ENCODE measurements around the gene UGT1A5.

UGT1A5 gene

DNA sequence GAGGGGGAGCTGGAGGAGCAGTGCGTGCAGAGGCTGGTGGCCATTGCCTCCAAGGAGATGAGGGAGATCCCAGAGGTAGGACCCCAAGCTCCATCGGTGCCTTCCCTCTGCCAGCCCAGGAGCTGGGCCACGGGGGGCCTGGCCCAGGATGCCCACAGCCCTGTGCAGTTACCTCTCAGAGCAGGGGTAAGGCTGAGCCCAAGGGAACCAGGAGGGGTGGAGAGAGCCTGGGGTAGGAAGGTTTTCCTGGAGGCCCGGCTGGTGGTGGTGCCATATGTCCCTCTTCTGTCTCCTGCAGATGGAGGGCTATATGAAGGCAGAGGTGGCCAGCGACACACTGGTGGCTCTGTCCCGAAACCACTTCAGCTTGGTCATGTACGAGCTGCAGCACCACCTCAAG is 76.8 kb downstream of the UGT1A5 start:
- no peak for DNase-seq

DNA sequence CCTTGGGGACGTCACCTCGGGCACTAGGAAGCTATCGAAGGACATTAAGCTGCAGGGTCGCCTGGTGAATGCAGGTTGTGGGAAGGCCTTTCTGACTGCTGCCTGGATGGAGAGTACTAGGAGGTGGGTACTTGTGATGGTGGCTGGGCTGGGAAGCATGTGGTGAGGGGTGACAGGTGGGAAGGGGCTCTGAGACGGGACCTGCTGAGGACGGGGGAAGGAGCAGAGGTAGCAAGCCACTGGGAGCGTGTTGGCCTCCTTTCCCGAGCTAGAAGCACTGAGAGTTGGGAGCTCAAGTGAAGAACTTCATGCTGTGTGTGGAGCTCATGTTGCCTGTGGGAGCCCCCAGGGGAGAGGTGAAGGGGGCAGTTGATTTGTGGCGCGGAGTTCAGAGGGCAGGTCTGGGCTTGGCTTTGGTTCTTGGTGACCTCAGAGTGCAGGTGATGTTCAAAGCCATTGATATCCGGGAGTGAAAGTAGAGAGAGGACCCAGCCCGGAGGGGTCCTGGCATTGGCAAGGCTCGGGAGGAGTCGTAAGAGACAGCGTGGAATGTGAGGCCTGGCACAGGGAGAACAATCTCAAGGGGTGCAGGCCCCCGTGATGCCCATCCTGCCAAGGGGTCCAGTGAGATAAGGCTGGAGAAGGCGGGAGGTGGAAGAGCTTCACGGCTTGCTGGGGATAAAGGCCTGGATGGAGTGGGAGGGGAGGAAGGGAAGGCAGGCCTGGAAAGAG is 78.6 kb downstream of the UGT1A5 start:
- DNase-seq, result no peak

DNA sequence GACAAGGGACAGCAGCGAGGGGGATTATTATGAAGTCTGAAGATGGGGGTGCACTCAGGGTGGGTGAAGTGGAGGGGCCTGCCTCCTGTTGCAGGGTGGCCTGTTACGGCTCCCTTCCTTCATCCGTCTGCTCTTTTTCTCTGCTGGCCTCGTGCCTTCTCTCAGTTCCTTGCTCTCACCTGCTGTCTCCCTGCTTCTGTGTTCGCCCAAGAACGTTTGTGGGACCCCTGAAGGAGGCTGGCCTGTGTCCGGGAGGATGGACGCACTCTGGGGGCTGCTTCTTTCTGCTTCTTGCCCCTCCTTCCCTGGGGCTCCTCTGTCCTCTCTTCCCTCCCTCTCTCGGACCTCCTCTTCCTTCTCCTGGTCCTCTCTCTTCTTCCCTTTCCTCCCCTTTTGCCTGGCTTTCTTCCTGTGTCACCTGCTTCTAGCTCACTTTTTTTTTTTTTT is 79.2 kb downstream of the UGT1A5 start:
- no peak for DNase-seq

DNA sequence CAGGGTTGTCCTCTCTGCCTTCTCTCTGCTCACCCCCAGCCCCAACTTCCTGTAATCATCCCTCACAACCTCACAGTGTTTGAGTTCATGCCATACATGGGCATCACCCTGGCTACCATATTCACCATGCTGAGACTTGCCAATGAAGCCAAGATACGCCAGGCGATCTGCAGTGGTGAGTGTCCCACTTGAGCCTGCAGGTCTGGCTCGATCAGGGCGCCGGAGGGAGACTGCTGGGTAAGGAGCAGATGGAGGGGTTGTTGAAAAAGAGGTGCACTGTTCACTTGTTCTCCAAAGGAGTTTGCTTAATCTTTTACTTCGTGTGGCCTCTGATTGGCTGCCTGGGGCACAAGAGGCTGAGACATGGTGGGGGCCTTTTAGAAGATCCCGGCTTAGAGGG is 80.0 kb downstream of the UGT1A5 start:
- DNase-seq, result no peak

DNA sequence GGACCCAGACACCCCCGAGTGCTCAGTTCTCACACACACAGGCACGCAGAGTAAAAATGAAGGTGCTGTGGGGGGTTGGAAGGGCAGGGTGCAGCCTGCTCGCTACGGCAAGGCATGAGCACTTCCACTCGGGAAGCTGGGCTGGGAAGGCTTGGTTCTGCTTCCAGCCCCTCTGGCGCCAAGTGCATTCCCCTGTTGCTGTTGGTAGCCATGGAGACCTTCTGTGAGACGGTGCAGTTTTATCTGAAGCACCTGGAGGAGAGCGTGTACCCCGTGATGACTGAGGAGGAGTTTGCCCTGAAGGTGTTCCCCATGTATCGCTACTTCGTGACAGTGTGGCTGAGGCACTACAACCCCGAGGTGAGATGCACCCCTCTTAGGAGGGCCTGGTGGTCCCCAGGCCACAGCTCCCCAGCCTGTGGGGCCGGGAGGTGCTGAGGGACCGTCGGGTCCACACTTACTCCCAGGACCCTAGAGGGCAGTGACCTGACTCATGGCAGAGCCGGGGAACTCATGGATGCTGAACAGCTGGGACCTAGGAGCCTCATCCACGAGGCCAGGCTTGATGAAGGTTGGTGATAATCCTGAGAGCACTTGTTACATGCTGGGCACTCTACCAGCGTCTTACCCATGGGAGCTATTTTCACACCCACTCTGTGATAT is 80.9 kb downstream of the UGT1A5 start:
- no peak for DNase-seq

- DNase-seq, result no peak
Observed at GRCh38 chr2:233794128-233794658, 81.5 kb downstream of the UGT1A5 start.

GRCh38 chr2:233795735-233796171 is 83.0 kb downstream of the UGT1A5 start:
- no peak for DNase-seq

GRCh38 chr2:233796254-233796653 is 83.5 kb downstream of the UGT1A5 start:
- DNase-seq, result peak; percentile 27

- no peak for DNase-seq
Observed at GRCh38 chr2:233798335-233799086, 85.8 kb downstream of the UGT1A5 start.

DNA sequence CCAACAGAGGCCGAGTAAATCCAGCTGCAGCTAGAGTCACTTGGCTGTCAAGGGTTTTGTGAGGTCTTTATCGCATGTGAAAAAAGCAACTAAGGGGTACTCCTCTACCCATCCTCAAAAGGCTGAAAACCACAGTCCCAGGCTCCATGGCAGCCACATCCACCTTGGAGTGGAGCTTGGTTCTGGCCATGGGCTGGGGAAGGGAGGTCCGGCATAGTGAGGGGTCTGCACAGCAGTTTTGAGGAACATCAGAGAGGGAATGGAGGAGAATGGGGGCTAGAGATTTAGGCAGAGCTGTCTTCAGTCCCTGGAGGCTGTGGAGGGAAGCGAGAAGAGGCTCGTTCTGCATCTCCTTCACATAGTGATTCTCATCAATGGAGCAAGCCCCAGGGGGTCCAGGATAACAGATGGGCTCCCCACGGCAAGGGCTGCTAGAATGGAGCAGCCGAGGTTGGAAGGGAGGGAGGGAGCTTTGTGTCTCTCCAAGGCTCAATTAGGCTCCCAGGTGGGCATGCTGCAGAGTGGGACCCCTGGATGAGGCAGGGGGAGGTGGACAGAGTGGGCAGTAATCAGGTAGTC is 86.5 kb downstream of the UGT1A5 start:
- DNase-seq, result no peak

DNA sequence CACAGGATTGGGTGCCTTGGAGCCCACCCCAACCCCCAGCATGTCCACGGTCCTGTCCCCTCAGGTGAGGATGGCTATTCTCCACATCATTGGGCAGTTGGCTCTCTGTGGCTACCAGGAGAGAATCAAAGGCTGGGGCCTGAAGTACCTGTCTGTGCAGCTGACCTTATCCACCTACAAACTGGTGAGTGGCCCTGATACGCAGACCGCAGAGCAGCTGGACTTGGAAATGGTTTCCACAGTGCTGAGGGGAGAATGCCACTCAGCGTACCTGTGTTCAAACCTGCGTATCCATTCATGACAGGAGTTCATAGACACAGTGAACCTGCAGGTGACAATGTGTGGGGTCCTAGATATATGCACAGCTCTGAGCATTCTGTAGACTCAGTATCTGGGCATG is 87.0 kb downstream of the UGT1A5 start:
- no peak for DNase-seq

DNA sequence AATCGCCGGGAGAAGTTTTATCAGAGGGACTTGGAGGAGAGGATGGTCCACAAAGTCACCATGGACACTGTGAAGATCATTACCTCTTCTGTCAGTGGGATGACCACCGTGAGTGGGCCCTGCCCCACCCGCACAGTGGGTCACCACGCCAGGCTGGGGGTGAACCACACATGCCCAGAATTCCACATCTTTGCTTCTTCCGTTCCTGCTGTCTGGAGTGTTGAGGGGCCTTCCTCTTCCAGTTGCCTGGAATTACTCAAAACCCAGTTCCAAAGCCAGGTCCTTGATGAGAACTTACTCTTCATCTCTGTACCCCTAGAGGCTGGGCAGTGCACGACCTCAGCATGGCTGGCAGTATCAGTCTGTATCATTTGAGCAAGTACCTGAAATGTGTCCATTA is 87.5 kb downstream of the UGT1A5 start:
- no peak for DNase-seq

- no peak for DNase-seq
Observed at GRCh38 chr2:233801357-233802131, 88.8 kb downstream of the UGT1A5 start.

GRCh38 chr2:233802132-233802815 is 89.6 kb downstream of the UGT1A5 start:
- DNase-seq, result no peak

DNA sequence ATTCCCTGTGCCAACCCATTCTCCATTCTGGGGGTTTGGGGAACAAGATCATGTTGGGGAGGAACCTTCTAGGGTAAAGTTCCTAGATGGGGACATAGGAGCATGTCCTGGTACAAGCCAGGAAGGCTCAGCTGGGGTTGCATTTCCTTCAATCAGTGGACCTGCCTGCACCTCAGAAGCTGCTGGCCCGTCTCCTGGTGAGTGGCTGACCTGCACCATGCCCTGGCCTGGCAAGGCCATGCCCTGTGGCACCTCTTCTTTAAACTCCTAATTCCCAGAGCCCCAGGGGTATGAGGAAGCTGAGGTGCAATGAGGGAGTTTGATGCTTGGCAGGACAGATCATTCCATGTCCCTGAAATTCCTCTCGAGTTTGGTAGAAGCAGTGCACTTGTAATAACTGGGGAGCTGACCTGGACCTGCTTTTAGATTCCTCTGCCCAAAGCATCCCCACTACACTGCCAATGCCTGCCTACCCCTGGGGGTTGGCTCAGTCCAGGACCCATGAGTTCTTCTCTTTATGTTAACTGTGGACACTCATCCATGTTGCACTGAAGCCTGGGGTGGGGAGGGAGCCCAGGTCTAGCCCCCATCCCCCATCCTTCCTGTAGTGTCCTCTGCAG is 90.7 kb downstream of the UGT1A5 start:
- DNase-seq, result no peak

- no peak for DNase-seq
Observed at GRCh38 chr2:233803994-233804393, 91.3 kb downstream of the UGT1A5 start.

GRCh38 chr2:233807215-233807865 is 94.6 kb downstream of the UGT1A5 start:
- no peak for DNase-seq

- DNase-seq, result no peak
Observed at GRCh38 chr2:233807966-233808935, 95.5 kb downstream of the UGT1A5 start.

DNA sequence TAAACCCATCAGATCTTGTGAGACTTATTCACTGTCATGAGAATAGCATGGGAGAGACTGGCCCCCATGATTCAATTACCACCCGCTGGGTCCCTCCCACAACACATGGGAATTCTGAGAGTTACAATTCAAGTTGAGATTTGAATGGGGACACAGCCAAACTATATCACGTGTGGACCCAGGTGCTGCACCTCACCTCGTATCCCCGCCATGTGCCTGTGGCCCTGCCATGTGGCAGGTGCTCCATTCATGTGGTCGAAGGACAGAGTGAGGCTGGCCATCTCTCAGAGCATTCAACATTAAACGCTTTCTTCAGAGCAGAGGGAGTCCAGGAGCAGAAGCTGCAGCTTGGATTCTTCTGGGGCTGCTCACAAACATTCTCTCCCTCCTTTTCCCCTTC is 97.7 kb downstream of the UGT1A5 start:
- no peak for DNase-seq

Measured in hematopoietic multipotent progenitor cell treated with erythropoietin and hydrocortisone succinate and interleukin-3 and kit ligand, for 6 days (in vitro differentiated cells).